ENCODE results near the gene WDR75.
A peak's percentile ranks its signal among the peaks of the same experiment; 100 is the strongest.
"Not testable (repeated sequence)": the region's sequence is repeated elsewhere in the genome, so short reads cannot be mapped to it uniquely, and the experiment has no call there.

Gene WDR75

DNA sequence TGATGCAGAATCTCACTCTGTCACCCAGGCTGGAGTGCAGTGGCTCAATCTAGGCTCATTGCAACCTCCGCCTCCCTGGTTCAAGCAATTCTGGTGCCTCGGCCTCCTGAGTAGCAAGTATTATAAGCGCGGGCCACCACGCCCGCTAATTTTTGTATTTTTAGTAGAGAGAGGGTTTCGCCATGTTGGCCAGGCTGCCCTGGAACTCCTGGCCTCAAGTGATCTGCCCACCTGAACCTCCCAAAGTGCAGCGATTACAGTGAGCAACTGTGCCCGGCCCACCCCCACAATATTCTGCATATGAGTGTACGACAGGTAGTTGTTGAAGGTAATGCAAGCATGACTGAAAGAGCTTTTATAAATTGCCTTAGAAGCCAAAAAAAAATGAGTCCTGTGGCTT, 1.2 kb downstream of the WDR75 start:
- DNase-seq = no peak

DNA sequence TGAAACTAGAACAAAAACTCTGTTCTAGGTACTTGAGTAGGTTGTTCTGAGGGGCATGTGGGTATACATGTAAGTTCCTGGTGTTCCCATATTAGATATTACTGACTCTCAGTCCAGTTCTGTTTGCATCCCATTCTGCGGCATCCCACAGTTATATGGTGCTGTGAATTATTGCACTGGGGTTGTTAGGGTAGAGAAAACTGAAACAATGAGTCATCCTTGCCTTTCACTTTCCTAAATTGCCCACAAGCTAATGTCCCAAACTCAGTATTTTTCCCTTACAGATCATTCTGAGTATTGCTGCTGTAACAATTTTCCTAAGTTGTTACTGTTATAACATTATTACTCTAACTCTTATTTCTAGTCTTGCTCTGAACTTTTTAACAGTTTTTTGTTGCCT, 3.0 kb downstream of the WDR75 start:
- DNase-seq = peak; percentile 17

DNA sequence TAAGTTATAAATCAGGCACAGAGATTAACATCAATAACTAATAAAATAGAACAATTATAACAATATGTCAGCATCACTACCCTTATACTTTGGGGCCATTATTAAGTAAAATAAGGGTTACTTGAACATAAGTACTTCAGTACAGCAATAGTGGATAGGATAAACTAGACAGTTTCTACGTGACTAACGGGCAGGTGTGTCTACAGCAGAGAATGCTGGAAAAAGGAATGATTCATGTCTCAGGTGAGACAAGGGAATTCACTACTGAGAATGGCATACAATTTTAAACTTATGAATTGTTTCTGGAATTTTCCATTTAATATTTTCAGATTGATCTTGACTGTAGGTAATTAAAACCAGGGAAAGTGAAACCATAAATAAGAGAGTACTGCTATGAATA, 5.5 kb downstream of the WDR75 start:
- DNase-seq = no peak

DNA sequence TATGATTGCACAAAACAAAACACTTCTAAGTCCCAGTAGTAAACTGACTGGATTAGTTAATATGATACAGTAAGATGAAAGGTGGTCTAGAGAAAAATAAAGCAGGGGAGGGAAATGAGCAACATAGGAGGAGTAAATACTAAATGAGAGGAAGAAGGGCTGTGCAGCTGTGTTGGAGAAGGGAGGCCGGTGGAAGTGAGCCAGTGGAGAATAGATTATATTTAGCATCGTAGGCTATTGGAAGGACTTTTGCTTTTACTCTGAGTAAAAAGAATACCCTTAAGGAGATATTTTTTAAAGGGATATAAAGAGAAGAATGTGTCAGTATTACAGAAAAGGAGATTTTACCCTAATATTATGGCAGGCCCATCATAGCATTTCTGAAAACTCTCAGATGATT, 12.7 kb downstream of the WDR75 start:
- no peak for DNase-seq

DNA sequence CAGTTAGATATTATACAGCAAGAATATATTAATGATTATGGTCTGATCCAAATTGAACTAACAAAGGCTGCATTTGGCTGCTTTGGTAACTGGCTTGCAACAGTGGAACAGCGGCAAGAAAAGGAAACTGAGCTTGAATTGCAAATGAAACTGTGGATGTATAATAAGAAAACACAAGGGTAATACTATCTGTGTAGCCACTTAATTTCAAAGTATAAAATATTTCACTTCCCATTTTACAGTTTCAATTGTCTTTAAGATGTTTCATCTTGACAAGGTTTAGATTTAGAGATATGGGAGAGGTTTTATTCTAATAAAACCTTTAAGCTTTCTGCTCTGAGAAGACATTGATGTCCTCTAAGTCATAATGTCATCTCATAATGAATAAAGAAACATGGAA, 23.8 kb downstream of the WDR75 start:
- no peak for DNase-seq

DNA sequence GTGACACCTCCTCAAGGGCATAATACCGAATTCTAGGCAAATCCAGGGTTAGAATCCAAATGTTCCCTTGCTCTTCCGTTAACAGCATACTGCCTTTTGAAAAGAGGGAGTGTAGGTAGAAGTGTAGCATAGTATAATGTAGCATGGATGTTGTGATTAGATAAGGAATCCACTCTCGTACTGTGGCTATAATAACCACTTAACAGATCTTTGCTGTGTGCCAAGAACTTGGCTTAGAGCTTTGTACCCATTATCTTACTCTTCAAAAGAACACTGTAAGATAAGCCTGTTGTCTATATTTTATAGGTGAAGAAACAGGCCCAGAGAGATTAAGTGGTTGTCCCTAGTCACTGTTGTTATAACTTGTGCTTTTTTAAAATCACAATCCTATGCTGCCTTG, 24.2 kb downstream of the WDR75 start:
- no peak for DNase-seq

DNA sequence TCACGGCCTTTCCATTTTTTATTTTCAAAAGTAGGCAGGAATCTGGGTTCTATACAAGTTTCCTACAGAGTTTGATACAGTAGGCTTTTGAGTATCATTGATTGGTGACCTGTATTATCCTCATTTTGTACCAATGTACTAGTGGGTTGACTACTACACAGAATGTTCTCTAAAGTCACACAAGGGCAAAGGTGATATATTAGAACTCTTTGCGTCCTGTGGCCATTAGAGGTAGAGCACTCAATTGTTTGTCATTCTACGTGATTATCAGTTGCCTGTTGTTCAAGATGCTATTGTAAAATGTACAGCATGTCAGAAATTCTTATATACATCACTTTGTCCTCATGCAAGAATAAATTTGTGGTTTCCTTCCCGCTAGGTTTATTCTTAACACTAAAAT, 24.8 kb downstream of the WDR75 start:
- no peak for DNase-seq

DNA sequence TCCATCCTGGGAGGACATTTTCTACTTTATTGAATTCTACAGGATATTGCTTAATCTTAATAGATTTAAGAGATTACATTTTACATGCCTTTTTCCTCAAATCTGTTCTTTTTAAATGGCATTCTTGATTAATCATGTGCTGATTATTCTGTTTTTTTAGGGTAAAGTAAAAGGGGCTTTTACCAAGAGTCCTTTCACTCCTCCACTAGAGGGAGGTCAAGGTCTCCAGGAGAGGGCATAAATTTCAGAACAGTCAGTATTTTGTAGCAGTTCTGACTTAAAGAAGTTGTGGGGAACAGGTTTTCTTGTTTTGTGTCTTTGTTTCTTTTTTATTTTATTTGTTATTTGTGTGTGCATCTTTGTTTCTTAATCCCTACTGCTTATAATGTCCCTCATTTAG, 25.4 kb downstream of the WDR75 start:
- peak; percentile 13 for DNase-seq

DNA sequence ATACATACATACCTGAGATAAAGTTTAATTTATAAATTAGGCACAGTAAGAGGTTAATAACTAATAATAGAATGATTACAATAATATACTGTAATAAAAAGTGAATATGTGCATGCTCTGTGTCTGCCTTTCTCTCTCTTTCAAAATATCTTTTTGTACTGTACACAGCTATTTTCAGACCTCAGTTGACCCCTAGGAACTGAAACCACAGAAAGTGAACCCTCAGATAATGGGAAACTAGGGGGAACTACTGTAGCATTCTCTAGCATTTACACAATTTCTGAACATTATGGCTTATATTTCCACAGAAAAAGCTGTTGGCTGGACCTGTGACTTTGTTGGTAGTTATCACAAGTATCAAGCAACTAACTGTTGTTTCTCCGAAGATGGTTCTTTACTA, 25.9 kb downstream of the WDR75 start:
- DNase-seq = no peak

DNA sequence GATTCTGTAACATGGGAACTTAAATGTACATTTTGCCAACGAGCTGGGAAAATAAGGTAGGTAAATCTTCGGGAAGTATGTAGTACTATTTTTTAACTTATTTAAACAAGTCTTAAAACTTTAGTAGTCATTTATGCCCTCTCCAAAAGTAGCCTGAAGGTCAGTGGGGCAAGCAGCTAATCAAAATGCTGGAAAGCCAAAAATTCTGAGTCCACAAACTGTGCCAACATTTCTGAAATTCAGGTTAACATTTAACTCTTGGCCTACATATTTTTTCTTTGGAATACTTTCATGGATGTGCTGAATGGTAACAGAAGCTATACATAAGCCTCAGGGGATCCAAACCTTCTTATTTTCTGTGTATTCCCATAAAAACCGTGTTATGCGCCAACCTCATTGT, 26.3 kb downstream of the WDR75 start:
- DNase-seq = no peak

DNA sequence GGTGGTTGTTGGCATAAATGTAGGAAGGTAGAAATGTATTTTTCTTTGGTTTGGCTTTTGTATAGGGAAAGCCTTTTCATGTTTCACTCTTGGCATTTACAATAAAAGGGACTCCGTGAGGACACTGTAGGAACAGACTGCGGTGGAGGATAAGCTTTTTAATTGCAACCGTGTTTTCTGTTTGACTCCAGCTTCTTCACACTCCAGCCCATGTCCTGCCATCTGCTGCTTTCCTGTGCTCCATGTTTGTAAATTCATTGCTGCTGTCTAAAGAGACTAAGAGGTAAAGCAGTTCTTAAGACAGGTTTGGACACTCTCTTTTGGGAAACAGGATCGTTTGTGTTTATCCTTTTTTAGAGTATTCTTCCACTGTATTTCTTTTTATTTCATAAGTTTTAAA, 33.3 kb downstream of the WDR75 start:
- DNase-seq = no peak

DNA sequence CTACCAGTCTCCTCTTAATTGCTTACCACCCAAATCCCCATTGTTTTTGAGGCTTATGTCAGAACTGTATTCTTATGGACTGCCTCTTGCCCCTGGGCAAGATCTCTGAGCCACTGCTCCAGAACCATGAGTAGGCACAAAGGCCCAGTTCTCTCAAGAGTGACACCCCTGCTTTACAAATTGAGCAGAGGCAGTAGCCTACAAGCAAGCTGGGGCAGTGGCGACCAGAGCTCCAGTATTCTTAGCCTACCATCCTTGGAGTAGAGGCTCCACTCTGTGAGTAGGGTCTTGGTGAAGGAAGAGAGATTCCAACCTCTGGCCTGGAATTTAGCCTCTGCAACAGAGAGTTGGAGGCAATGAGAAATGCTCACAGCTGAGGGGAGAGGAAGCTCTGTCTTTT, 36.5 kb downstream of the WDR75 start:
- DNase-seq = no peak

DNA sequence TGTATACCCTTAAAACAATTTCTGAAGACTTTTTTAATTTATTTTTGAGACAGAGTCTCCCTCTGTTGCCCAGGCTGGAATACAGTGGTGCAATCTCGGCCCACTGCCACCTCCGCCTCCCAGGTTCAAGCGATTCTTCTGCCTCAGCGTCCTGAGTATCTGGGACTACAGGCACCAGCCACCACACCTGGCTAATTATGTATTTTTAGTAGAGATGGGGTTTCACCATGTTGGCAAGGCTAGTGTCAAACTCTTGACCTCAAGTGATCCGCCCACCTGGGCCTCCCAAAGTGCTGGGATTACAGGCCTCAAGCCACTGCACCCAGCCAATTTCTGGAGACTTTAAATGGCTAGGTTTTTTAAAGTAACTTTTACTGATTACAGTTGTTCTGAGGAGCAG, 37.0 kb downstream of the WDR75 start:
- not testable (repeated sequence) for DNase-seq

DNA sequence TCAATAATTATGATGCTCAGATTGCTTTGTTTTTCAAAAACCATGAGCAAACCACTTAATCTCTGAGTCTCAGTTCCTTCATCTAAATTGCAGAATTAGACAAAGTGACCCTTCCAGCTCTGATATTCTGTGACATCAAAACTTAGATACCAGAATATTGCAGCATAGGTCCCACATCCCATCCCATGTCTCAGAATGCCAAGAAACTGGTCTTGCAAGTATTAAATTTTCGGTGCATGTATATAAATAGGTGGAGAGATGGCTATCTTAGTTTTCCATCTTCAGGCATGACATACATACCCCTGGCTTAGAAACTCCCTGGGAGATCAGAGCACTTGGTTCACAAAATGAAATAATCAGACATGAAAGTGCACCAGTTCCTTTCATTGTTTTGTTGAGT, 39.8 kb downstream of the WDR75 start:
- no peak for DNase-seq

DNA sequence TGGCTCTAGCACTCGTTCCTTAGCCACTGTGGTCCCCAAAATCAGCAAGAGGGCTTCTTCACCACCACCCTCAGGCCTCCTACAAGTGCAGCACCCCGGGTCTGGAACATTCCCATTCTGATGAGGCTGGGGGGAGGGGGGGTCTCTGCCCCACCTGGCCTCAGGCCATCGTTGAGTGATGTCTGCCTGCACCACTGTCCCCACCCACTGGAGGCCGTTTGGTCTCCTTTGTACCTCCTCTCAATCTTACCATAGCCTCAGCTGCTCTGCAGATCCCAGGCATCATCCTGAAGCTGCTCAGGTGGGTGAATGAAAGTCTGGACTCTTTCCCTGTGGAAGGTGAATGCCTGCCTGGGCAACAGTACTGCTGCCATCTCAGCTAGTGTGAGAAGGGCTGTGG, 42.3 kb downstream of the WDR75 start:
- no peak for DNase-seq

DNA sequence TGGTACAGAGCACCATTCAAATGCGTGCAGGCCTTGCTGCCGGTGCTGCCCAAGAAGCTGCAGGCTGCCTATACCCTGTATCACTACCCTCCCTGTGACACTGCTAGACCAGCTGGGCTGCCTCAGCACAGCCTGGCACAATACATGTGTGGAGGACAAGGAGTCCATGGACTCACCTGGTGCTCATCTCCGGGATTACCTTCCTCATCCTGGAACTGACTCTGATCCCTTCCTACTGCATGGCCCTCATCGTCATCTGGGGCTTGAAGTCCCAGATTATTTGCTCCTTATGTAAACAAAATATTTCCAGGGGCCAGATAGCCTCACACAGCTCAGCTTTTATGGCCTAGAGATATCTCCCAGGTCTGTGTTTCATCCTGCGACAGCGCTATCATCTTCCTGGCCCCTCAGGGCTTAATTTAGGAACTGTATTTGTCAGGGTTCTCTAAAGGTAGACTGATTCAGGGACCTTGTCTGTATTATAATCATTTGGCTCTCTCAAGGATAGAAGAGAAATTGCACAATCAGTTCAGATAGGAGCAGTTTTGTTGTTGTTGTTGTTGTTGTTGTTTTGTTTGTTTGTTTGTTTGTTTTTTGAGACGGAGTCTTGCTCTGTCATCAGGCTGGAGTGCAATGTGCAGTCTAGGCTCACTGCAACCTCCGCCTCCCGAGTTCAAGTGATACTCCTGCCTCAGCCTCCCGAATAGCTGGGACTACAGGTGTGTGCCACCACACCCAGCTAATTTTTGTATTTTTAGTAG, 42.9 kb downstream of the WDR75 start:
- no peak for DNase-seq

DNA sequence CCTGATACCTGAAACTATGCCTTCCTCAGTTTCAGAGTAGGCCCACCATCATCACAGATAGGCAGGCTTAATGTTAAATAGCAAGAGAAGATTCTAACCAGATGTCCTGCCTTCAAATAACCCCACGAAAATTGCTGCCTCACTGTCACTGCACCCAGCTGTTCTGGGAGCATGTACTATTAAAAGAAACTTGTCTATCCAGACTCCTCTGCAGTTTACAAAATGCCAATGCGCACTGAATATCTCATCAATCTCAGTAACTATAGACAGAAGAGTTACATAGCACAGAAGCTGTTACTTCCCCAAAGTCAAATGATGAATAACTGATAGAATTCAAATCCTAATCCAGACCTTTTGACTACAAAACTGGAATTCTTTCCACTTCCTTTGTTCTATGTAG, 43.9 kb downstream of the WDR75 start:
- no peak for DNase-seq

DNA sequence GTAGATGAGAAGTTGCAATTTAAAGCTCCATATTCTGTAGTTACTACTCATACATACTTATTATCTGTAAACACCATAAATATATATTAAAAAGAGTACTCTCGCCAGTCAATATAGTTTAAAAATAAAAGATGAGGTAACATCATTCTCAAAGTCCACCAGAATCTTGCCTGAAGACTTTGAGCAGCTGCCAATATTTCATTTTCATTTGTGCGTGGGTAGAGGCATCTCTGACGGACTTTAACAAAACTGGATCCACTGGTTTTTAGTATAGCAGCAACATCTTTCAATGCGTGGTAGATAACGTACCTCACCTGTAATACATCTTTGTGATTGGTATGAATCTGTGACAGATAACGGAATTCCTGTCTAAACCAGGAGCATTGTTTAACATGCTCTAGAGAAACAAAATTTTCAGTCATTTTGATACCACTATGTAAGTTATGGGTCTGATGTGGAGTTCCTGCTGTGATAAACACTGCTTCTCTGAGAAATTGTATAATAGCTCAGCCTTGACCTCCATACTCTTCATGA, 45.0 kb downstream of the WDR75 start:
- DNase-seq = no peak

DNA sequence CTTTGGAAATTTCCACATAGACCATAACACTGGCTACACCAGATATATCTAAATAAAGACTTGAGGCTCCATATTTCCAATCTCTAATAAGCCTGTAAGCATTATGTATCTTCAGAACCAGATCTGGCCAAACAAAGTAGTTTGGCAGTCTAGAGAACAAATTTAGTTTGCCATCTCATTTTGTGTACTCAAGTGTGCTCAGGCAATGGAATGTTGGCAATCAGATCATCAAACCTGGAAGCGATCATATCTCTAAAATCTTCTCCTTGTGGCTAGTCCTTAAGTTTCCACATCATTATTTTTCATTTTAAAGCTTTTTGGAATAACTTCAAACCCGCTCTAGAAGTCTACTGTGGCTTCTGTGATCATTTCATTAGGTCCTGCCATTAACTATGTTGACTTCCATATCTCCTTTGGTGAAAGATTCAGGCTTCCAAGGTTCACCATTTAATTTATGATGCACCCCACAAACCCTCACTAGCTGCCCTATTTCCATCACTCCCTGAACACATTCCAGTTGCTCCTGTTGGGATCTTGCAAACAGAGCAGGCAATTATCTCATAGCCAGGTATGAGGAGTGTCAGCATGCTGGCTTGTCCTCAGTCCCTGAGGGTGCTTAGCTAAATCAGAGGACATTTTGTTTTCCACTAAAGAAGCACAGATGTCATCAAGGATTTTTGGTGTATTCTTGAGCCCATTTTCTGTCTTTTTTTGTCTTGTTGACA, 46.2 kb downstream of the WDR75 start:
- no peak for DNase-seq

DNA sequence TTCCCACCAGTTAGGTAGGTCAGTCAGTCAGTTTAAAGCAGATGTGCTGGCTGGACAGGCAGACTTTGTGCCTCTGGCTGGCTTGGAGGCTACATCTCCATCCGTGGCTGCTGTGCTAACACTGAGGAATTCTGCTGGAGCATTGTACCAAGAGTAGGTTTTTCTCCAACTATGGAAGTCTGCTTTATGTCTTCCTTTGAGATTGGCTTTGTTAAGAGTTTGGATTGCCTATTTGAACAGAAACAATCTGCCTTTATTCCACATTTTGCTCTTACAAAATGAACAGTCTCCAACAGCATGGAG, 46.7 kb downstream of the WDR75 start:
- no peak for DNase-seq

DNA sequence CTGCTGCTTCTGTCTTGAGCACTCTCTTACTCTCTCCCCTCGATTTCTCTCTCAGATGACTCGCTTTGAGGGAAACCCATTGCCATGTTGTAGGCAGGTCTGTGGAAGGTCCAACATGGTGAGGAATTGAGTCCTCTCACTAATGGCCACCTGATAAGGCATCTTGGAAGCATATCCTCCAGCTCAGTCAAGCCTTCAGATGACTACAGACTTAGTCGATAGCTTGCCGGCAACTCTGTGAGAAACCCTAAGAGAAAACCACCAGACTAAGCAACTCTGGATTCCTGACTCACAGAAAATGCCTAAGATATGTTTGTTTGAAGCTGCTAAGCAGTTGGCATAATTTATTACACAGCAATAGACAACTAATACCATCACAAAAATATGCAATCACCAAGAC, 51.2 kb downstream of the WDR75 start:
- DNase-seq = peak; percentile 23

DNA sequence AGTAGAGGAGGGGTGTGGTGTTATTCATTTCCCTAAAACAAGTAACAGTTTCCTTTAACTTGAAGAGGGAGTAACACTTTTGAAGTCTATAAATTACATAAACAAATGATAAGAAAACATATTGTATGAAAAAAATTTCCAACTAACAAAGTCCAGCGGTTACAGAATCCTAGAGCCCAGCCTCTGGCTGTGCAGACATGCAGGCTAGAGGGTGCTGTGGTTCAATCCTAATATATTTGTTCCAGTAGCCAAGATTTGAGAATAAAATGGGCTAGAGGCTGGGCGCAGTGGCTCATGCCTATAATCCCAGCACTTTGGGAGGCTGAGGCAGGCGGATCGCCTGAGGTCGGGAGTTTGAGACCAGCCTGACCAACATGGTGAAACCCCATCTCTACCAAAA, 56.9 kb downstream of the WDR75 start:
- DNase-seq = no peak

DNA sequence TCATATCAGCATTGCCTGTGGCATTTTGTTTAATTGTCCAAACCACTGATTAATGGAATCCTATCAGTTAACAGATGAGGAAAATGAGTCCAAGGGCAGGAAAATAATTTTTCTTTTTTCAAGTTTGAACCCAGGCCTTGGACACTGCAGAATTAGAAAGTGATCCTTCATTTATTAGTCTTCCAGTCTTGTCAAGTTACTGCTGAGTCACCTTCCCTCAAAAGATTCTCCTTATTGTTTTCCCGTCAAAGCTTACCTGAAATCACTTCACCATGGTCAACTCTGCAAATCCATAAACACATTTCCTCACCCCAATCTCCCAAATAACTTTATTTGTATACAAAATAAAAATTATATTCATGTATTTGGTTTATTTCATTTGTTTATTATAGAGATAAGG, 57.9 kb downstream of the WDR75 start:
- no peak for DNase-seq

DNA sequence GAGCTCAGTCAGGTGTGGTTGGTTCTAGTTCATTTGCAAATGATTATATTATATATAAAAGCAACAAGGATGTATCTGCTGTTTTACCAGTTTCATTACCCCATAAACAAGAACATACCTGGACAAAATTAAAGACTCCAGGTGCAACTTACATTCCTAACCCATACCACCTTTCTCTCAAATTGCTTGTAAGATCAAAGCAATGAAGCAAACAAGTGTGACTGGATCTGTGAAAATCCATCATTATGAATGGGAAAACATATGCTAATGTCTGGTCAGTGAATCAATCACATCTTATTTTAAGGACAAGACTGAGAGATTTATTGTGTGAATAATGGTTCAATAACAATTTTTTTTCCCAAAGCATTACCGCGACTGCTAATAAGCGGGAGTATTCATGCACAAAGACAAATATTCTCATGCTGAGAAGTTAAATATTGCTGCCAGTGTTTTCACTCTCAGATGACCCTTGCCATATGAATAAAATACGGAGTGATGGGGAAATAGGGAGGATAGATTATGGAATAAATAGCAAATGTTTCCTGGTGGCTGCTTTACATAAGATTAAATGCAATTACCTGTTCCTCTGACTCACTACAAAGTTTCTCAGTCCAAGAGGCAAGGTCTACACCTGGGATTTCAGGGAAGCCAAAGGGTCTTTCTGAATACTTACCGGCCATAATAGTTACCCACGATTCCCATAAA, 59.3 kb downstream of the WDR75 start:
- no peak for DNase-seq
